ENCODE results near the gene DCXR. TPM values are rescaled to one million over a fixed set of nuclear protein-coding genes. Genes with fewer than 3 reads are reported as not detected.
A peak's percentile ranks its signal among the peaks of the same experiment; 100 is the strongest.
"Not testable (repeated sequence)": the region's sequence is repeated elsewhere in the genome, so short reads cannot be mapped to it uniquely, and the experiment has no call there.

DCXR gene
- total RNA-seq, 4 donors from 2014 or later = 49.4 to 117 (median 71.3) TPM

- WGBS, 2 donors (ENCODE audit: low coverage in 1 of 2) = 90% methylated on average over 2 to 8 of the region's 8 CpGs
- no peak overlapping the region for H3K4me3 ChIP-seq
- intact Hi-C loops (cut with DNase I; ENCODE audit: low total_unique reads) = no loop called here
Measured at GRCh38 chr17:82039695-82040299, 2.3 kb upstream of the DCXR start.

GRCh38 chr17:82038796-82039409 lies 1.4 kb upstream of the DCXR start:
- intact Hi-C loops (cut with DNase I; ENCODE audit: low total_unique reads); H3K4me3 ChIP-seq: not testable (repeated sequence)
- in situ Hi-C loops (cut with MboI; ENCODE audit: low pct_ligation_motif_present in 1 of 4, low pct_unique_long_range_greater_than_20kb in 1 of 4, low sequenced_read_pairs in 3 of 4) = loop anchor here in 3 of 4 donors (10.0 to 25.0 kb wide), 2 partner anchors 116 to 123 kb away; no protein-coding TSS in a partner anchor

More at GRCh38 chr17:82039695-82040299, 2.3 kb upstream of the DCXR start:
- Histone ChIP-seq H3K4me1 (peaks cover 8 to 17% (median 13%) of the 10 kb centered on the region in 4 donors), H3K27me3 (no peaks in the 10 kb centered on the region), H3K36me3 (no peaks in the 10 kb centered on the region), H3K27ac (no peak overlapping the region), H3K9me3 (no peaks in the 10 kb centered on the region)
- TF ChIP-seq POLR2AphosphoS5 (IDR thresholded peaks at IDR 0.05) (no peak), CTCF (IDR thresholded peaks at IDR 0.05) (no peak), EP300 (IDR thresholded peaks at IDR 0.05; ENCODE audit: low read depth) (no peak), POLR2A (IDR thresholded peaks at IDR 0.05) (no peak)
- no peak for DNase-seq
- in situ Hi-C loops (cut with MboI; ENCODE audit: low pct_ligation_motif_present in 1 of 4, low pct_unique_long_range_greater_than_20kb in 1 of 4, low sequenced_read_pairs in 3 of 4) = loop anchor here in 3 of 4 donors (10.0 to 25.0 kb wide), 2 partner anchors 115 to 123 kb away; no protein-coding TSS in a partner anchor

GRCh38 chr17:82037889-82038195 lies 345 bp upstream of the DCXR start:
- Histone ChIP-seq H3K27me3 (no peaks in the 10 kb centered on the region), H3K9me3 (no peaks in the 10 kb centered on the region), H3K4me3 (peak overlapping the region in 3 of 4 donors; percentile 8 to 71 (median 60)), H3K36me3 (no peaks in the 10 kb centered on the region), H3K27ac (peak overlapping the region; percentile 90 to 99 (median 96)), H3K4me1 (peaks cover 8 to 17% (median 13%) of the 10 kb centered on the region in 4 donors)
- intact Hi-C loops (cut with DNase I; ENCODE audit: low total_unique reads) (no loop called here), in situ Hi-C loops (cut with MboI; ENCODE audit: low pct_ligation_motif_present in 1 of 4, low pct_unique_long_range_greater_than_20kb in 1 of 4, low sequenced_read_pairs in 3 of 4) (loop anchor here in 3 of 4 donors (10.0 to 25.0 kb wide), 2 partner anchors 117 to 124 kb away; no protein-coding TSS in a partner anchor)
- WGBS, 2 donors (ENCODE audit: low coverage in 1 of 2) = 4 to 13% methylated on average over 3 to 10 of the region's 10 CpGs
- TF ChIP-seq CTCF (IDR thresholded peaks at IDR 0.05) (no peak), POLR2A (IDR thresholded peaks at IDR 0.05) (no peak), POLR2AphosphoS5 (IDR thresholded peaks at IDR 0.05) (no peak), EP300 (IDR thresholded peaks at IDR 0.05; ENCODE audit: low read depth) (no peak)
- no peak for DNase-seq

More at GRCh38 chr17:82038796-82039409, 1.4 kb upstream of the DCXR start:
- not testable (repeated sequence) for DNase-seq, H3K9me3 ChIP-seq, H3K27me3 ChIP-seq, H3K36me3 ChIP-seq, H3K27ac ChIP-seq
- WGBS, 2 donors (ENCODE audit: low coverage in 1 of 2) = 67 to 80% methylated on average over 8 to 16 of the region's 16 CpGs
- H3K4me1 ChIP-seq = peaks cover 8 to 17% (median 13%) of the 10 kb centered on the region in 4 donors

- H3K27ac ChIP-seq = peak overlapping the region; percentile 90 to 99 (median 96)
- intact Hi-C loops (cut with DNase I; ENCODE audit: low total_unique reads) = no loop called here
- H3K27me3 ChIP-seq = peaks cover 9% of the 10 kb centered on the region
- no peak for TF ChIP-seq POLR2A (IDR thresholded peaks at IDR 0.05)
- TF ChIP-seq CTCF (IDR thresholded peaks at IDR 0.05) = no peak
- TF ChIP-seq EP300 (IDR thresholded peaks at IDR 0.05; ENCODE audit: low read depth) = no peak
- TF ChIP-seq POLR2AphosphoS5 (IDR thresholded peaks at IDR 0.05) = no peak
- H3K9me3 ChIP-seq = no peaks in the 10 kb centered on the region
- 25% methylated on average over 16 of the region's 23 CpGs; no CpG with 5 or more reads in 1 of the 2 donors for WGBS, 2 donors (ENCODE audit: low coverage in 1 of 2)
- peak overlapping the region; percentile 60 to 71 (median 65) for H3K4me3 ChIP-seq
- DNase-seq = no peak
- in situ Hi-C loops (cut with MboI; ENCODE audit: low pct_ligation_motif_present in 1 of 4, low pct_unique_long_range_greater_than_20kb in 1 of 4, low sequenced_read_pairs in 3 of 4) = loop anchor here in 3 of 4 donors (10.0 to 25.0 kb wide), 2 partner anchors 118 to 126 kb away; no protein-coding TSS in a partner anchor
- no peaks in the 10 kb centered on the region for H3K36me3 ChIP-seq
- peaks cover 8 to 24% (median 19%) of the 10 kb centered on the region in 4 donors for H3K4me1 ChIP-seq
Measured at GRCh38 chr17:82036634-82037091, 834 bp downstream of the DCXR start.

Data from transverse colon (tissue), 4 donors.